A549 (cell line): ENCODE data around the gene ATP1A4. TPM values are rescaled to one million over a fixed set of nuclear protein-coding genes. Genes with fewer than 3 reads are reported as not detected.

Experiments used
- ATAC-seq, 2 experiments: fragments of 200-7000 bp in 1 of 2; fragments of >200 bp in 1 of 2; cut with Nextera tagmentation in 1 of 2; cut with Tn5 transposase in 1 of 2; 3 replicates each; pipeline versions ENCODE4 v1.8.0 to v1.9.1; 2018 to 2020; ENCODE audit warnings: mild to moderate bottlenecking in 1 of 2, moderate library complexity in 1 of 2
- CTCF ChIA-PET: fragments of 300-600 bp; sonication (Branson Sonifier 250); formaldehyde crosslinking; extraction: SDS; loops from one replicate; lab custom pipeline; 2021; ENCODE audit warnings: antibody characterized with exemption, inconsistent platforms; lab: Yijun Ruan, JAX
- POLR2A ChIA-PET: fragments of 350-600 bp; formaldehyde crosslinking; extraction: SDS; loops from one replicate; lab custom pipeline; 2021; ENCODE audit warnings: antibody characterized with exemption, inconsistent platforms; lab: Yijun Ruan, JAX
- DNase-seq, 2 experiments: peaks; one replicate each; pipeline versions ENCODE4 v3.0.0 to v3.0.0-alpha.2; 2011 to 2016; ENCODE audit warnings: low read depth in 1 of 2, low spot score in 1 of 2
- FAIRE-seq: peaks from 2 replicates; lab custom pipeline; 2011; peaks lifted over from hg19 to GRCh38; lab: Jason Lieb, UNC
- H3K27ac ChIP-seq, 2 experiments: fragments of >200 bp; sonication (Bioruptor Twin); formaldehyde crosslinking; 3 replicates each; pipeline ENCODE4 v1.5.1; 2016 to 2017
- H3K4me1 ChIP-seq: fragments of >200 bp; sonication (Bioruptor Twin); formaldehyde crosslinking; 3 replicates; pipeline ENCODE4 v1.6.1; 2016
- H3K4me2 ChIP-seq: fragments of >200 bp; sonication (Bioruptor Twin); formaldehyde crosslinking; 3 replicates; pipeline ENCODE4 v1.6.1; 2016
- H3K4me3 ChIP-seq: fragments of >200 bp; sonication (Bioruptor Twin); formaldehyde crosslinking; 3 replicates; pipeline ENCODE4 v1.5.1; 2016
- H3K9me3 ChIP-seq: fragments of >200 bp; sonication (Bioruptor Twin); formaldehyde crosslinking; 3 replicates; pipeline ENCODE4 v1.6.1; 2016
- CEBPB ChIP-seq, 2 experiments: fragments of >200 bp in 1 of 2; sonication (Bioruptor Twin) in 1 of 2; formaldehyde crosslinking in 1 of 2; IDR thresholded peaks; 2 replicates each; pipeline ENCODE4 v1.6.1; 2012 to 2016
- CHD2 ChIP-seq: fragments of 150-350 bp; IDR thresholded peaks from 2 replicates; pipeline ENCODE4 v1.6.1; 2014; ENCODE audit warnings: low read length; ENCODE audit not compliant: partially characterized antibody
- CTCF ChIP-seq: fragments of >200 bp; sonication (Bioruptor Twin); formaldehyde crosslinking; IDR thresholded peaks from 3 replicates; pipeline ENCODE4 v1.5.1; 2016
- EHMT2 ChIP-seq: fragments of 200-600 bp; sonication (generic); IDR thresholded peaks from 2 replicates; pipeline ENCODE4 v1.6.1; 2016; ENCODE audit warnings: antibody characterized with exemption, low read depth, mild to moderate bottlenecking, moderate library complexity
- FOSL2 ChIP-seq, 2 experiments: fragments of 450-650 bp in 1 of 2; fragments of >200 bp in 1 of 2; sonication (Bioruptor Twin) in 1 of 2; formaldehyde crosslinking; IDR thresholded peaks; 2 replicates each; pipeline versions ENCODE4 v1.5.0 to v1.6.1; 2016 to 2020; ENCODE audit warnings: mild to moderate bottlenecking in 1 of 2, moderate library complexity in 1 of 2
- FOXS1 ChIP-seq: fragments of 250-450 bp; sonication (Bioruptor Pico); IDR thresholded peaks from 2 replicates; pipeline ENCODE4 v1.5.0; 2020; ENCODE audit warnings: mild to moderate bottlenecking, moderate library complexity
- GATA3 ChIP-seq: IDR thresholded peaks from 2 replicates; pipeline ENCODE4 v1.6.1; 2012; ENCODE audit warnings: borderline replicate concordance
- HEYL ChIP-seq: fragments of 250-450 bp; sonication (Bioruptor Pico); IDR thresholded peaks from 2 replicates; pipeline ENCODE4 v1.8.0; 2021; ENCODE audit warnings: mild to moderate bottlenecking, moderate library complexity
- MAFK ChIP-seq: fragments of 450-650 bp; IDR thresholded peaks from 2 replicates; pipeline ENCODE4 v1.6.1; 2014; ENCODE audit not compliant: partially characterized antibody
- MAZ ChIP-seq: fragments of 150-350 bp; IDR thresholded peaks from 2 replicates; pipeline ENCODE4 v1.6.1; 2014; ENCODE audit warnings: antibody characterized with exemption, low read depth, low read length, borderline replicate concordance
- MYC ChIP-seq: IDR thresholded peaks from 2 replicates; pipeline ENCODE4 v1.6.1; 2012; ENCODE audit warnings: mild to moderate bottlenecking, inconsistent platforms, low read length, improper control_type of control experiment, borderline replicate concordance
- NFE2L2 ChIP-seq: fragments of 150-350 bp; conservative IDR thresholded peaks from 2 replicates; pipeline ENCODE4 v1.6.1; 2014; ENCODE audit warnings: low read length
- NR3C1 ChIP-seq: fragments of >200 bp; sonication (Bioruptor Twin); formaldehyde crosslinking; IDR thresholded peaks from 3 replicates; pipeline ENCODE4 v1.6.1; 2017
- PHF8 ChIP-seq: fragments of 200-600 bp; sonication (generic); IDR thresholded peaks from 2 replicates; pipeline ENCODE4 v1.6.1; 2016; ENCODE audit warnings: low read depth, mild to moderate bottlenecking, antibody characterized with exemption, moderate library complexity, borderline replicate concordance
- RCOR1 ChIP-seq: fragments of 150-350 bp; IDR thresholded peaks from 2 replicates; pipeline ENCODE4 v1.6.1; 2014; ENCODE audit warnings: antibody characterized with exemption, low read length, low read depth
- TFCP2L1 ChIP-seq: fragments of 250-450 bp; sonication (Bioruptor Pico); IDR thresholded peaks from 2 replicates; pipeline ENCODE4 v1.5.0; 2021; ENCODE audit warnings: mild to moderate bottlenecking
- USF2 ChIP-seq: fragments of 450-650 bp; IDR thresholded peaks from 2 replicates; pipeline ENCODE4 v1.6.1; 2014; ENCODE audit warnings: antibody characterized with exemption
- WGBS: methylation state at CpG from one replicate; pipeline ENCODE4 v1.1.6; 2017; ENCODE audit errors: missing lambda C conversion rate; 5-methylcytosine and 5-hydroxymethylcytosine counted together
- polyA plus RNA-seq, 4 experiments: library from polyadenylated mRNA; depleted of rRNA in 3 of 4; stranded (reverse); fragments of >200 nt; fragmentation: RNase III in 1 of 4; extraction: RNeasy Plus Mini Kit Qiagen cat#74134 plus additional on column Dnase treatment in 1 of 4; gene quantifications; 2 replicates in 3 of 4; 3 replicates in 1 of 4; pipeline ENCODE4 v1.2.3, GENCODE V29; 2011 to 2017

Gene ATP1A4
- polyA plus RNA-seq, 2 of the 4 experiments (the other 2 are of a cell fraction) = not detected

- FAIRE-seq (no peak), ATAC-seq (peak in 1 of 2 experiments; percentile 16; a peak in 3 of 6 replicates), DNase-seq (no peak)
- Histone ChIP-seq H3K9me3 (no peaks in the 10 kb centered on the region), H3K27ac (peak overlapping the region; percentile 60 to 85; a peak in 4 of 6 replicates), H3K4me2 (peak overlapping the region; percentile 46; the same call in 2 of the 3 replicates)
- TF ChIP-seq GATA3 (no peak), MYC (no peak), FOXS1 (no peak), EHMT2 (no peak), USF2 (no peak), TFCP2L1 (CRISPR knock-in tag) (no peak), CHD2 (no peak), MAFK (no peak), CTCF (no peak), FOSL2 (IDR thresholded peaks at IDR 0.05) (no peak), FOSL2 (CRISPR knock-in tag; IDR thresholded peaks at IDR 0.05) (no peak), MAZ (no peak), CEBPB (IDR thresholded peaks at IDR 0.05) (no peak), RCOR1 (no peak), NFE2L2 (no peak), NR3C1 (no peak)
- TF ChIP-seq, all 56 proteins: peak for 0
- WGBS = 56% methylated on average over 5 of the region's 5 CpGs
- Histone ChIP-seq H3K4me1 (peaks cover 42% of the 10 kb centered on the region), H3K4me3 (no peak overlapping the region)
- POLR2A ChIA-PET = no interaction called here
- CTCF ChIA-PET = interaction anchor here (1.2 to 23.7 kb wide), 3 partner anchors 16 to 62 kb away, joined by 6 to 222 read pairs (median 7); no protein-coding TSS in a partner anchor
Observed at GRCh38 chr1:160130486-160130885, 20.9 kb upstream of the ATP1A4 start.

- peak in 1 of 2 experiments; percentile 42; a peak in 3 of 6 replicates for ATAC-seq
- ChIA-PET CTCF (interaction anchor here (0.6 to 23.7 kb wide), 7 partner anchors 9 to 121 kb away, joined by 3 to 222 read pairs (median 4); no protein-coding TSS in a partner anchor), POLR2A (no interaction called here)
- DNase-seq = peak in 1 of 2 experiments; percentile 27
- H3K9me3 ChIP-seq = no peaks in the 10 kb centered on the region
- FAIRE-seq = no peak
- peak overlapping the region; percentile 60 to 85; a peak in 3 of 6 replicates for H3K27ac ChIP-seq
- 74% methylated on average over 1 of the region's 1 CpG for WGBS
- H3K4me1 ChIP-seq = peaks cover 37% of the 10 kb centered on the region
- no peak for TF ChIP-seq HEYL (CRISPR knock-in tag)
- no peak for TF ChIP-seq CTCF
- no peak for TF ChIP-seq PHF8
- no peak overlapping the region for H3K4me3 ChIP-seq
- peak overlapping the region; percentile 46; the same call in 2 of the 3 replicates for H3K4me2 ChIP-seq
Observed at GRCh38 chr1:160130939-160131338, 20.5 kb upstream of the ATP1A4 start.
